Gastroesophageal sphincter (tissue), 4 donors: ENCODE measurements around the gene GRK3. TPM values are rescaled to one million over a fixed set of nuclear protein-coding genes. Genes with fewer than 3 reads are reported as not detected.

Source experiments
- ATAC-seq: fragments of 150-250 bp; one replicate; pipeline ENCODE4 v1.9.1; 2016; ENCODE audit warnings: mild to moderate bottlenecking, moderate library complexity
- H3K27ac ChIP-seq, 4 donors: fragments of 200-600 bp; sonication (generic) in 3 of 4; 1 replicate in 3 of 4; 2 replicates in 1 of 4; pipeline ENCODE4 v1.5.1; 2016 to 2019
- H3K27me3 ChIP-seq: fragments of 200-600 bp; sonication (generic); one replicate; pipeline ENCODE4 v1.5.1; 2019
- H3K36me3 ChIP-seq, 2 donors: fragments of 200-600 bp; sonication (generic); one replicate each; pipeline ENCODE4 v1.5.1; 2019; ENCODE audit warnings: control low read depth in 1 of 2
- H3K4me1 ChIP-seq, 3 donors: fragments of 200-600 bp; sonication (generic); 1 replicate in 2 of 3; 2 replicates in 1 of 3; pipeline ENCODE4 v1.5.1; 2016 to 2019; ENCODE audit warnings: control low read depth in 2 of 3
- H3K4me3 ChIP-seq, 2 donors: fragments of 200-600 bp; sonication (generic); one replicate each; pipeline ENCODE4 v1.5.1; 2019; ENCODE audit warnings: mild to moderate bottlenecking in 1 of 2, moderate library complexity in 1 of 2
- H3K9me3 ChIP-seq, 3 donors: fragments of 200-600 bp; sonication (generic); one replicate each; pipeline ENCODE4 v1.5.1; 2017 to 2019; ENCODE audit warnings: control low read depth in 2 of 3
- CTCF ChIP-seq, 4 experiments: fragments of 200-600 bp in 2 of 4; fragments of 450-650 bp in 2 of 4; sonication (generic) in 1 of 4; IDR thresholded peaks; one replicate each; pipeline ENCODE4 v1.5.1; 2017 to 2019; ENCODE audit warnings: antibody characterized with exemption in 4 of 4, mild to moderate bottlenecking in 2 of 4, moderate library complexity in 2 of 4
- EP300 ChIP-seq: sonication (generic); formaldehyde crosslinking; IDR thresholded peaks from one replicate; pipeline ENCODE4 v1.6.1; 2017; ENCODE audit warnings: antibody characterized with exemption, mild to moderate bottlenecking
- POLR2A ChIP-seq, 2 donors: fragments of 450-650 bp; IDR thresholded peaks; one replicate each; pipeline ENCODE4 v1.6.1; 2017; ENCODE audit warnings: antibody characterized with exemption in 2 of 2, mild to moderate bottlenecking in 2 of 2, moderate library complexity in 1 of 2
- POLR2AphosphoS5 ChIP-seq: sonication (generic); formaldehyde crosslinking; IDR thresholded peaks from one replicate; pipeline ENCODE4 v1.6.1; 2017; ENCODE audit warnings: antibody characterized with exemption
- WGBS, 2 donors: methylation state at CpG; one replicate each; pipeline ENCODE4 v1.1.5; 2018; ENCODE audit warnings: low coverage in 1 of 2; 5-methylcytosine and 5-hydroxymethylcytosine counted together
- total RNA-seq, 4 donors: library from RNA; depleted of rRNA; stranded (reverse); fragments of >200 nt; gene quantifications; one replicate each; pipeline ENCODE4 v1.1.0, GENCODE V29; 2016

GRK3 gene
- total RNA-seq, 4 donors from 2014 or later, result 3.9 to 7.8 (median 4.5) TPM

GRCh38 chr22:25739659-25740344 lies 175.3 kb downstream of the GRK3 start:
- no peaks in the 10 kb centered on the region for H3K4me1 ChIP-seq
- no peak overlapping the region for H3K27ac ChIP-seq
- TF ChIP-seq POLR2A (IDR thresholded peaks at IDR 0.05) (no peak), EP300 (no peak), CTCF (IDR thresholded peaks at IDR 0.05) (no peak), POLR2AphosphoS5 (no peak)
- peaks cover 32% of the 10 kb centered on the region for H3K27me3 ChIP-seq
- H3K4me3 ChIP-seq, result no peak overlapping the region
- 82 to 90% methylated on average over 4 to 10 of the region's 11 CpGs for WGBS, 2 donors
- no peaks in the 10 kb centered on the region for H3K9me3 ChIP-seq
- H3K36me3 ChIP-seq, result no peaks in the 10 kb centered on the region
- no peak for ATAC-seq

- Histone ChIP-seq H3K27me3 (peaks cover 32% of the 10 kb centered on the region), H3K4me1 (no peaks in the 10 kb centered on the region), H3K36me3 (no peaks in the 10 kb centered on the region), H3K4me3 (no peak within 1 kb of the TSS), H3K27ac (no peak within 1 kb of the TSS), H3K9me3 (no peaks in the 10 kb centered on the region)
- ATAC-seq, result no peak
- TF ChIP-seq EP300 (no peak), POLR2AphosphoS5 (peak; percentile 20)
- 50 to 90% methylated on average over 2 to 22 of the region's 36 CpGs for whole genome bisulfite sequencing, 2 donors
Observed at GRCh38 chr22:25741692-25742626, 177.5 kb downstream of the GRK3 start, which contains the start of gene MYO18B. TSS of gene MYO18B (plus strand) at chr22:25742188. CDS start at chr22:25761093, 18,905 bp downstream.

- no peak for ATAC-seq
- TF ChIP-seq CTCF (IDR thresholded peaks at IDR 0.05) (no peak), EP300 (no peak), POLR2A (IDR thresholded peaks at IDR 0.05) (no peak), POLR2AphosphoS5 (no peak)
- Histone ChIP-seq H3K36me3 (no peaks in the 10 kb centered on the region), H3K27ac (no peak overlapping the region), H3K4me1 (no peaks in the 10 kb centered on the region), H3K27me3 (peaks cover 26% of the 10 kb centered on the region), H3K4me3 (no peak overlapping the region), H3K9me3 (no peaks in the 10 kb centered on the region)
- WGBS, 2 donors, result no CpG with 5 or more reads among the region's 6 CpGs
Observed at GRCh38 chr22:25742918-25743708, 178.6 kb downstream of the GRK3 start.

- Histone ChIP-seq H3K4me3 (no peak overlapping the region), H3K4me1 (no peaks in the 10 kb centered on the region), H3K27me3 (peaks cover 23% of the 10 kb centered on the region), H3K36me3 (no peaks in the 10 kb centered on the region), H3K9me3 (no peaks in the 10 kb centered on the region), H3K27ac (no peak overlapping the region)
- TF ChIP-seq POLR2A (IDR thresholded peaks at IDR 0.05) (no peak), POLR2AphosphoS5 (no peak), CTCF (IDR thresholded peaks at IDR 0.05) (no peak), EP300 (no peak)
- no peak for ATAC-seq
- WGBS, 2 donors, result 86 to 88% methylated on average over 3 of the region's 4 CpGs
Observed at GRCh38 chr22:25744694-25745093, 180.2 kb downstream of the GRK3 start.
